CD4-positive, CD25-positive, alpha-beta regulatory T cell (primary cell): ENCODE measurements around the gene HYAL2. TPM values are rescaled to one million over a fixed set of nuclear protein-coding genes. Genes with fewer than 3 reads are reported as not detected.

ENCODE experiments used
- ATAC-seq, 2 donors: fragments of 150-1000 bp; cut with Tn5 transposase; one replicate each; pipeline ENCODE4 v1.10.0; 2021; ENCODE audit warnings: low read depth in 2 of 2, moderate number of reproducible peaks in 2 of 2, moderate library complexity in 1 of 2
- DNase-seq, 3 donors: peaks; one replicate each; pipeline versions ENCODE4 v3.0.0 to v3.0.0-alpha.2; 2012 to 2022; ENCODE audit warnings: mixed read lengths in 1 of 3
- H3K27ac ChIP-seq: one replicate; pipeline ENCODE4 v1.7.0; 2013; ENCODE audit warnings: mild to moderate bottlenecking, low read length; ENCODE audit not compliant: insufficient read depth, poor library complexity, severe bottlenecking
- H3K27me3 ChIP-seq: one replicate; pipeline ENCODE4 v1.7.0; 2013; ENCODE audit warnings: low read length; ENCODE audit not compliant: control insufficient read depth, insufficient read depth
- H3K36me3 ChIP-seq: one replicate; pipeline ENCODE4 v1.7.0; 2013; ENCODE audit warnings: mild to moderate bottlenecking, low read length, moderate library complexity; ENCODE audit not compliant: control insufficient read depth, insufficient read depth
- H3K4me1 ChIP-seq: 2 replicates; pipeline ENCODE4 v1.7.0; 2013; ENCODE audit warnings: mild to moderate bottlenecking, low read length; ENCODE audit not compliant: insufficient read depth, control insufficient read depth, poor library complexity, severe bottlenecking
- H3K4me3 ChIP-seq: one replicate; pipeline ENCODE4 v1.7.0; 2013; ENCODE audit warnings: low read depth, mild to moderate bottlenecking, low read length, moderate library complexity
- H3K9me3 ChIP-seq, 2 experiments: 1 replicate in 1 of 2; 2 replicates in 1 of 2; pipeline ENCODE4 v1.7.0; 2013; ENCODE audit warnings: low read length in 2 of 2, mild to moderate bottlenecking in 1 of 2, moderate library complexity in 1 of 2; ENCODE audit not compliant: control insufficient read depth in 2 of 2
- H3K27ac Mint-ChIP-seq, 3 donors: one replicate each; pipeline ENCODE4 v1.8.0; 2020 to 2022; ENCODE audit warnings: mild to moderate bottlenecking in 3 of 3, mixed read lengths in 3 of 3, moderate library complexity in 2 of 3
- H3K27me3 Mint-ChIP-seq: one replicate; pipeline ENCODE4 v1.8.0; 2022; ENCODE audit warnings: mild to moderate bottlenecking, mixed read lengths
- H3K36me3 Mint-ChIP-seq: one replicate; pipeline ENCODE4 v1.8.0; 2020; ENCODE audit warnings: mixed read lengths
- H3K4me1 Mint-ChIP-seq, 4 donors: one replicate each; pipeline ENCODE4 v1.8.0; 2020 to 2022; ENCODE audit warnings: mixed read lengths in 4 of 4, mild to moderate bottlenecking in 1 of 4
- H3K4me3 Mint-ChIP-seq, 4 donors: one replicate each; pipeline ENCODE4 v1.8.0; 2020 to 2022; ENCODE audit warnings: mild to moderate bottlenecking in 4 of 4, mixed read lengths in 4 of 4, moderate library complexity in 3 of 4
- H3K9me3 Mint-ChIP-seq, 7 donors: one replicate each; pipeline ENCODE4 v1.8.0; 2020 to 2022; ENCODE audit warnings: mixed read lengths in 7 of 7, mild to moderate bottlenecking in 3 of 7, moderate library complexity in 2 of 7
- polyA plus RNA-seq, 4 donors: library from polyadenylated mRNA; unstranded; fragments of 300-500 nt; fragmentation: Illumina TruSeq; gene quantifications; one replicate each; pipeline ENCODE4 v1.2.3, GENCODE V29; 2021
- total RNA-seq: library from RNA; stranded (reverse); gene quantifications from one replicate; pipeline ENCODE4 v1.2.3, GENCODE V29; 2022

The HYAL2 gene
- total and polyA plus RNA-seq, 5 donors from 2014 or later = 1.5 to 6.5 (median 4.8) TPM

DNA sequence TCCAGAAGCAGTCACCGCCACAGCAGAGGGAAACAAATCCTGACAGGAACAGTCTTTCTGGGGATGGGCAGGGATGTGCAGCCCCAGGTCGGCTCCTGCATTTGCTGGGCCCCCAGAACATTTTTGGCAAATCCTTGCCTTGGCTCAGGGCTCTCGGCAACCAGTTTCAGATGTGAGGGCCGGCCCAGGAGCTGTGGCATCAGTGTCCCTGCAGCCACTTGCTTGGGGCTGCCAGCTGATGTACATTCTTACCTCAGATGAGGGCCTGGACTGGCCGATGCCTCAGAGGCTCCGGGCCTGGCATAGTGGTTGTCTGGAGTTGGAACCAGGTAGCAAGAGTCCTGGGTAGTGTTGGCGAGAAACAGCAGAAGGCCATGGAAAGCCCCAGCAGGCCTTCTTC is 32.3 kb upstream of the HYAL2 start:
- Mint-ChIP-seq H3K27me3 (no peaks in the 10 kb centered on the region), H3K4me3 (peak overlapping the region in 2 of 4 donors; percentile 23 to 27), H3K9me3 (no peaks in the 10 kb centered on the region), H3K4me1 (peaks cover 0 to 83% (median 46%) of the 10 kb centered on the region in 4 donors), H3K27ac (no peak overlapping the region), H3K36me3 (peaks cover 19% of the 10 kb centered on the region)
- Histone ChIP-seq H3K27me3 (no peaks in the 10 kb centered on the region), H3K36me3 (peaks cover 40% of the 10 kb centered on the region), H3K4me3 (no peak overlapping the region), H3K9me3 (no peaks in the 10 kb centered on the region), H3K4me1 (peaks cover 57% of the 10 kb centered on the region), H3K27ac (no peak overlapping the region)
- no peak for ATAC-seq
- DNase-seq = no peak

DNA sequence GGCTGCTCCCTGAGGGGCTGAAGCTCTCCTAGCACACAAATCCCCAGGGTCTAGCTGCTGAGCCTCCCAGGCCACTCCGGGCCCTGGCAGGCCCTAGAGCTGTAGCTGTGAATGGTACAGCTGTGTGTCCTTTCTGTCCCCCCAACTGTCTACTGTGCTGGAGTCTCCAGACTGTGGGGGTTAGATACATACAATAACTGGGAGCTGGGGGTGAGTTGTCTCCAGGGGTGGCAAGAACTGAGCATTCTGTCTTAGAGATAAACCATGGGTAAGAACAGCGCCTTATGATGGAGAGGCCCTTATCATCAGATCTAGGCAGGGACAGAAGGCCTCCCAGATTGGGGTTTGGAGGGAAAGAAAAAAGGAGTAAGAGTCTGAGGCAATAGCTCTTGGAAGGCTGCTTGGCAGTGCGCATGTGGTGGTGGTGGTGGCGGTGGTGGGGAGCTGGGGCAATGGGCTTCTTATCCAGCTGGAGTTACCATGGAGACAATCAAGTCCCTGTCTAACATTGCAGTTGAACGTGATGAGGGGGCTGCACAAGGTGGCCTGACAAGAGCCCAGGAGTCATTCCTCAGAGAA is 31.7 kb upstream of the HYAL2 start:
- ATAC-seq (no peak), DNase-seq (no peak)
- H3K4me1 ChIP-seq = peaks cover 59% of the 10 kb centered on the region
- Mint-ChIP-seq H3K27ac (peak overlapping the region in 1 of 3 donors; percentile 60), H3K4me1 (peaks cover 0 to 83% (median 46%) of the 10 kb centered on the region in 4 donors), H3K9me3 (no peaks in the 10 kb centered on the region), H3K36me3 (peaks cover 19% of the 10 kb centered on the region), H3K27me3 (no peaks in the 10 kb centered on the region), H3K4me3 (peak overlapping the region; percentile 19 to 51 (median 29))
- H3K36me3 ChIP-seq = peaks cover 41% of the 10 kb centered on the region
- no peak overlapping the region for H3K27ac ChIP-seq
- no peak overlapping the region for H3K4me3 ChIP-seq
- no peaks in the 10 kb centered on the region for H3K9me3 ChIP-seq
- no peaks in the 10 kb centered on the region for H3K27me3 ChIP-seq

DNA sequence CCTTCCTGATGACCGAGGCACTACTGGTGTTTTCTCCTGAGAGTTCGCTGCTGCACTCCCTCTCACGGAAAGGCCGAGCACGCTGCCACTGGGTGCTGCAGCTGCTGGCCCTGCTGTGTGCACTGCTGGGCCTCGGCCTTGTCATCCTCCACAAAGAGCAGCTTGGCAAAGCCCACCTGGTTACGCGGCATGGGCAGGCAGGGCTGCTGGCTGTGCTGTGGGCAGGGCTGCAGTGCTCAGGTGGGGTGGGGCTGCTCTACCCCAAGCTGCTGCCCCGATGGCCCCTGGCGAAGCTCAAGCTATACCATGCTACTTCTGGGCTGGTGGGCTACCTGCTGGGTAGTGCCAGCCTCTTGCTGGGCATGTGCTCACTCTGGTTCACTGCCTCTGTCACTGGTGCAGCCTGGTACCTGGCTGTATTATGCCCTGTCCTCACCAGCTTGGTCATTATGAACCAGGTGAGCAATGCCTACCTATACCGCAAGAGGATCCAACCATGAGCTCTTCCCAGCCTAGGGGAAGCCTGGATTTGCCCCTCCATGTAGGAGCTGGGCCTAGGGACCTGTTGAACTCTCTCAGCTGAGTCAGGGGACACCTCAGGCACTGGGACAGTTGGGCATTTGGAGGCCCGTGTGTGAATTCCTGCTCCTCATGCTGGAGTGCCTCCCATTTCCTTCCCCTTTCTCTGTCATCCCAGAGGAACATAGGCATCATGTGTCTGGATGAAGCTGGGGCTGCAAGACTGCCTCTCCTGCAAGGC is 30.9 kb upstream of the HYAL2 start:
- Histone ChIP-seq H3K27ac (no peak overlapping the region), H3K4me3 (no peak overlapping the region), H3K4me1 (peaks cover 58% of the 10 kb centered on the region), H3K36me3 (peaks cover 45% of the 10 kb centered on the region), H3K9me3 (no peaks in the 10 kb centered on the region), H3K27me3 (no peaks in the 10 kb centered on the region)
- DNase-seq (no peak), ATAC-seq (no peak)
- H3K36me3 Mint-ChIP-seq = peaks cover 19% of the 10 kb centered on the region
- H3K9me3 Mint-ChIP-seq = no peaks in the 10 kb centered on the region
- no peaks in the 10 kb centered on the region for H3K27me3 Mint-ChIP-seq
- H3K27ac Mint-ChIP-seq = no peak overlapping the region
- H3K4me3 Mint-ChIP-seq = peak overlapping the region in 1 of 4 donors; percentile 84
- peaks cover 0 to 88% (median 52%) of the 10 kb centered on the region in 4 donors for H3K4me1 Mint-ChIP-seq

DNA sequence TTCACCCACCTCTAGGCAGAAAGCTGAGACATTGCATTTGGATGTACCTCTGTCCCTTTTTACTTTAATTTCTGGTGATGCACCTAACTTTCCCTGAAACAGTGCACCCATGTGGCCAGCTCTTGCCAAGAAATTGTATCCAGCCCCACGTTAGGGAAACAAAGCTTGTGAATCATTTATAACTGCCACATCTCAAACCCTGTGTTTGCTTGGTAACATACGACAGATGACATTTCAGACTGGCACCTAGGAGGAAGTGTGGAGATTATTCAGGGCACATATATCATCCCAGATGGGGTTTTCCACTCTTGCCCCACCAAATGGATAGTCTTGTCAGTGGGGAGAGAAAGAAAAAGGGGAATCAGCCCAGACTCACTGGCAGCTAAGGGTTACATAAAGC is 30.2 kb upstream of the HYAL2 start:
- peak overlapping the region; percentile 13 to 84 (median 47) for H3K4me3 Mint-ChIP-seq
- Histone ChIP-seq H3K27me3 (no peaks in the 10 kb centered on the region), H3K27ac (peak overlapping the region; percentile 26), H3K9me3 (no peaks in the 10 kb centered on the region), H3K36me3 (peaks cover 51% of the 10 kb centered on the region), H3K4me1 (peaks cover 51% of the 10 kb centered on the region), H3K4me3 (no peak overlapping the region)
- H3K27me3 Mint-ChIP-seq = no peaks in the 10 kb centered on the region
- DNase-seq = peak in 1 of 3 donors; percentile 41
- peaks cover 0 to 88% (median 48%) of the 10 kb centered on the region in 4 donors for H3K4me1 Mint-ChIP-seq
- ATAC-seq = no peak
- H3K36me3 Mint-ChIP-seq = peaks cover 20% of the 10 kb centered on the region
- no peaks in the 10 kb centered on the region for H3K9me3 Mint-ChIP-seq
- peak overlapping the region in 1 of 3 donors; percentile 20 for H3K27ac Mint-ChIP-seq

DNA sequence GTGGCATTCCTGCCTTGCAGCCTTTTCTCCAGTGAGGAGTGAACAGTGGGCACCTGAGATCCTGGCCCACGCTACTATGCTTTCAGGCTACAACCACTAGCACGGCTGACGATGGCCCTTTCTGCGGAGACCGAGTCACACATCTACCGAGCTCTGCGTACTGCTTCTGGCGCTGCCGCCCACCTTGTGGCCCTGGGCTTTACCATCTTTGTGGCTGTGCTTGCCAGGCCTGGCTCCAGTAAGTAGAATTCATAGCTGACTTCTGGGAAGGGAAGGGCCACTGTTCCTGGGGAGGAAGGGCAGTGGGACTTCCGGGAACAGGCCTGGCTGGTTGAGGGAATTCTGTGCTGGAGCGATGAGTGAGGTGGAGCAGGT is 28.8 kb upstream of the HYAL2 start:
- peaks cover 5 to 87% (median 44%) of the 10 kb centered on the region in 4 donors for H3K4me1 Mint-ChIP-seq

DNA sequence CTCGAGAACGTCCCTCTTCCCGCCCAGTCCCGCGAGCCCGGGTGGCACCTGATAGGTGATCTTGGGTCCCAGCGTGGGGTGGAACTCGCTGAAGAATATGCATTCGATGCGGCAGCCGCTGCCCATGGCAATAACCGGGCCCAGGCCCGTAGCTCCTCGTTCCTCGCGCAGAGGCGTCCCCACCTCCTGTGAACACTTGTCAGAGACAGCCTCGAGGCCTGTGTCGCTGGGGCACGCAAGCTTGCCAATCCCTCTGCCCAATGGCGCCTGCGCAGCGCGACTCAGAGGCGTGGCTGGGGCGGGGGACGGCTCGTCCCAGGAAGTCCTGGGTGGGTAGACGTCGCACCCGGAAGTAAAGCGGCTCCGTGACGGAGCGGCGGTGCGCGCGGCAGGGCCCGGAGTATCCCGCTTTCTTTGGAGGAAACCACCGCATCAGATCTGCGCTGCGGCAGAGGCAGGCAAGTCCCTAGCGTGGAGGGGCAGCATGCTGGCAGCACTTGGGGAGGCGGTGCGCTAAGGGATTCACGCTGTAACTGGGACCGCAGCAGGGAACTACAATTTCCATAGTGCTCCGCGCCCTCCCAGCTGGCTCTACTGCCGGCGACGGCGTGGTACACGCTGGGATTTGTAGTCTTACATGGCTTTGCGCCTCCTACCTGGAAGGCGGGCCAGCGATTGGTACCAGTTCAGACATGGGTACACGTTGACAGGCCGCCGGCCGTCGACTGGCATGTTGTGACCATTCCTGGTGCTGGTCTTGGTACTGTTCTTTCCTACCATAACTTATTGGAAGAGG is 28.2 kb upstream of the HYAL2 start, which contains the start of the genes CYB561D2 and NPRL2:
Gene CYB561D2, plus strand, starts transcription at position 336 of the 796 bp plus-strand sequence. CDS start 572 bp downstream, outside the sequence.
Gene NPRL2, minus strand, starts transcription at position 249 of the 796 bp plus-strand sequence. Its CDS starts 123 bp downstream, at position 126.
- H3K36me3 Mint-ChIP-seq = peaks cover 16% of the 10 kb centered on the region
- H3K9me3 ChIP-seq = no peaks in the 10 kb centered on the region
- H3K27ac ChIP-seq = peak within 1 kb of the TSS; percentile 93
- peaks cover 45% of the 10 kb centered on the region for H3K36me3 ChIP-seq
- H3K9me3 Mint-ChIP-seq = no peaks in the 10 kb centered on the region
- no peaks in the 10 kb centered on the region for H3K27me3 ChIP-seq
- H3K27me3 Mint-ChIP-seq = no peaks in the 10 kb centered on the region
- peak within 1 kb of the TSS; percentile 91 to 97 (median 96) for H3K4me3 Mint-ChIP-seq
- peak within 1 kb of the TSS; percentile 83 for H3K4me3 ChIP-seq
- peaks cover 5 to 87% (median 44%) of the 10 kb centered on the region in 4 donors for H3K4me1 Mint-ChIP-seq
- H3K4me1 ChIP-seq = peaks cover 46% of the 10 kb centered on the region
- ATAC-seq (peak; percentile 86 to 87), DNase-seq (peak; percentile 98 to 99 (median 99))
- peak within 1 kb of the TSS; percentile 98 to 99 (median 99) for H3K27ac Mint-ChIP-seq

More for the DNA sequence above, 28.8 kb upstream of the HYAL2 start:
- Mint-ChIP-seq H3K27ac (peak overlapping the region; percentile 98 to 99 (median 99)), H3K36me3 (peaks cover 16% of the 10 kb centered on the region), H3K27me3 (no peaks in the 10 kb centered on the region), H3K4me3 (peak overlapping the region; percentile 91 to 97 (median 96)), H3K9me3 (no peaks in the 10 kb centered on the region)
- Histone ChIP-seq H3K27ac (peak overlapping the region; percentile 93), H3K9me3 (no peaks in the 10 kb centered on the region), H3K36me3 (peaks cover 50% of the 10 kb centered on the region), H3K4me1 (peaks cover 47% of the 10 kb centered on the region), H3K27me3 (no peaks in the 10 kb centered on the region), H3K4me3 (peak overlapping the region; percentile 83)
- DNase-seq (no peak), ATAC-seq (no peak)

DNA sequence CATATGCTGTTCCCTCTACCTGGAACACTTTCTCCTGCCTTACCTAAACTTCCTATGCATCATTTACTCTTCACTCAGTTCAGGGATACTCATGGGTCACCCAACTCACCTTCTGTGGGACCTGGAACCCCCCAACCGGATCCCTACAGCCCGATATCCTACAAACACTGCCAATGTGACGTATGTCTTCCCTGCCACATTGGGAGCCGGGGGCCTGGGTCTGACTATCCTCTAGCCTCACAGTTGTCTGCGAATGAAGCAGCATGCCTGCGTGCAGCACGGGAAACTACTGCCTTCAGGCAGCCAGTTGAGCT is 27.6 kb upstream of the HYAL2 start:
- DNase-seq (no peak), ATAC-seq (no peak)
- H3K4me1 Mint-ChIP-seq = peaks cover 5 to 85% (median 42%) of the 10 kb centered on the region in 4 donors
- H3K4me3 Mint-ChIP-seq = peak overlapping the region; percentile 91 to 97 (median 96)
- H3K9me3 Mint-ChIP-seq = no peaks in the 10 kb centered on the region
- Histone ChIP-seq H3K4me1 (peaks cover 48% of the 10 kb centered on the region), H3K4me3 (peak overlapping the region; percentile 81), H3K27ac (peak overlapping the region; percentile 93), H3K27me3 (no peaks in the 10 kb centered on the region), H3K36me3 (peaks cover 40% of the 10 kb centered on the region), H3K9me3 (no peaks in the 10 kb centered on the region)
- H3K27ac Mint-ChIP-seq = peak overlapping the region; percentile 98 to 99 (median 99)
- H3K36me3 Mint-ChIP-seq = peaks cover 13% of the 10 kb centered on the region
- no peaks in the 10 kb centered on the region for H3K27me3 Mint-ChIP-seq
